Omental fat pad (tissue), 4 donors: ENCODE measurements around the gene ZFHX3. TPM values are rescaled to one million over a fixed set of nuclear protein-coding genes. Genes with fewer than 3 reads are reported as not detected.

Experiments used
- ATAC-seq: fragments of 150-250 bp; one replicate; pipeline ENCODE4 v1.9.1; 2016; ENCODE audit warnings: mild to moderate bottlenecking, moderate library complexity; ENCODE audit not compliant: low FRiP score
- DNase-seq: peaks from one replicate; pipeline ENCODE4 v3.0.0-alpha.2; 2019; ENCODE audit warnings: low spot score
- CTCF ChIP-seq, 3 donors: fragments of 450-650 bp; IDR thresholded peaks; one replicate each; pipeline ENCODE4 v1.5.1; 2016 to 2017; ENCODE audit warnings: antibody characterized with exemption in 3 of 3, mild to moderate bottlenecking in 3 of 3, moderate library complexity in 2 of 3
- total RNA-seq, 4 donors: library from RNA; depleted of rRNA; stranded (reverse); fragments of >200 nt; gene quantifications; one replicate each; pipeline ENCODE4 v1.1.0, GENCODE V29; 2016

ZFHX3 gene
- total RNA-seq, 4 donors from 2014 or later: 11.8 to 35.2 (median 13.7) TPM

GRCh38 chr16:73037331-73037745 lies 10.6 kb downstream of the ZFHX3 start:
- no peak for TF ChIP-seq CTCF (IDR thresholded peaks at IDR 0.05)
- DNase-seq (no peak), ATAC-seq (no peak)

GRCh38 chr16:73036074-73036826 lies 11.7 kb downstream of the ZFHX3 start:
- no peak for TF ChIP-seq CTCF (IDR thresholded peaks at IDR 0.05)
- no peak for ATAC-seq
- no peak for DNase-seq

GRCh38 chr16:73034374-73034773 lies 13.6 kb downstream of the ZFHX3 start:
- TF ChIP-seq CTCF (IDR thresholded peaks at IDR 0.05): no peak
- ATAC-seq (no peak), DNase-seq (no peak)

- TF ChIP-seq CTCF (IDR thresholded peaks at IDR 0.05): no peak
- DNase-seq (no peak), ATAC-seq (no peak)
These were observed 14.5 kb downstream of the ZFHX3 start for GRCh38 chr16:73033271-73033998.

GRCh38 chr16:73032541-73033270 lies 15.2 kb downstream of the ZFHX3 start:
- no peak for DNase-seq
- ATAC-seq: no peak
- no peak for TF ChIP-seq CTCF (IDR thresholded peaks at IDR 0.05)

- TF ChIP-seq CTCF (IDR thresholded peaks at IDR 0.05): no peak
- ATAC-seq: no peak
- DNase-seq: no peak
These were observed 15.9 kb downstream of the ZFHX3 start for GRCh38 chr16:73031984-73032383.
